ENCODE results near the gene TEX53.

The TEX53 gene

GRCh38 chr9:114652776-114653555 lies 4.6 kb downstream of the TEX53 start:
- no peak for TF ChIP-seq TEAD4 (IDR thresholded peaks at IDR 0.05)
- no peak for TF ChIP-seq REST (IDR thresholded peaks at IDR 0.05; ENCODE audit: low read depth)

GRCh38 chr9:114643896-114644295 lies 13.7 kb downstream of the TEX53 start:
- no peak for TF ChIP-seq CEBPB (IDR thresholded peaks at IDR 0.05)

GRCh38 chr9:114643001-114643400 lies 14.6 kb downstream of the TEX53 start:
- TF ChIP-seq CEBPB (IDR thresholded peaks at IDR 0.05) = no peak

- TF ChIP-seq TAF1 (IDR thresholded peaks at IDR 0.05; ENCODE audit: low read depth) = no peak
- TF ChIP-seq TEAD4 (IDR thresholded peaks at IDR 0.05) = no peak
- no peak for TF ChIP-seq YY1 (IDR thresholded peaks at IDR 0.05; ENCODE audit: low read depth)
- TF ChIP-seq ZBTB7A (IDR thresholded peaks at IDR 0.05; ENCODE audit: low read depth) = no peak
- no peak for TF ChIP-seq MAX (IDR thresholded peaks at IDR 0.05)
- TF ChIP-seq EP300 (IDR thresholded peaks at IDR 0.05; ENCODE audit: borderline replicate concordance) = no peak
- TF ChIP-seq FOXM1 (IDR thresholded peaks at IDR 0.05; ENCODE audit: borderline replicate concordance, low read depth) = no peak
- TF ChIP-seq EGR1 (IDR thresholded peaks at IDR 0.05) = no peak
- TF ChIP-seq RAD21 (IDR thresholded peaks at IDR 0.05; ENCODE audit: low read depth) = no peak
- TF ChIP-seq TCF12 (IDR thresholded peaks at IDR 0.05; ENCODE audit: low read depth) = no peak
These were observed 15.6 kb downstream of the TEX53 start for GRCh38 chr9:114641967-114642366.

- no peak for TF ChIP-seq EP300 (IDR thresholded peaks at IDR 0.05; ENCODE audit: borderline replicate concordance)
- no peak for TF ChIP-seq TAF1 (IDR thresholded peaks at IDR 0.05; ENCODE audit: low read depth)
- no peak for TF ChIP-seq CREB1 (IDR thresholded peaks at IDR 0.05; ENCODE audit: low read depth)
- TF ChIP-seq NFIC (IDR thresholded peaks at IDR 0.05) = no peak
- no peak for TF ChIP-seq TCF12 (IDR thresholded peaks at IDR 0.05; ENCODE audit: low read depth)
- no peak for TF ChIP-seq FOXM1 (IDR thresholded peaks at IDR 0.05; ENCODE audit: borderline replicate concordance, low read depth)
- TF ChIP-seq EGR1 (IDR thresholded peaks at IDR 0.05) = no peak
- TF ChIP-seq CEBPB (IDR thresholded peaks at IDR 0.05) = no peak
- no peak for TF ChIP-seq USF1 (IDR thresholded peaks at IDR 0.05)
- TF ChIP-seq TEAD4 (IDR thresholded peaks at IDR 0.05) = no peak
- no peak for TF ChIP-seq ZBTB7A (IDR thresholded peaks at IDR 0.05; ENCODE audit: low read depth)
These were observed 19.2 kb downstream of the TEX53 start for GRCh38 chr9:114638404-114638803.

- TF ChIP-seq NFIC (IDR thresholded peaks at IDR 0.05) (no peak), TAF1 (IDR thresholded peaks at IDR 0.05; ENCODE audit: low read depth) (no peak), TCF12 (IDR thresholded peaks at IDR 0.05; ENCODE audit: low read depth) (no peak), CEBPB (IDR thresholded peaks at IDR 0.05) (no peak), ZBTB7A (IDR thresholded peaks at IDR 0.05; ENCODE audit: low read depth) (no peak), USF1 (IDR thresholded peaks at IDR 0.05) (no peak), MAX (IDR thresholded peaks at IDR 0.05) (no peak), FOXM1 (IDR thresholded peaks at IDR 0.05; ENCODE audit: borderline replicate concordance, low read depth) (no peak), REST (IDR thresholded peaks at IDR 0.05; ENCODE audit: low read depth) (no peak), YY1 (IDR thresholded peaks at IDR 0.05; ENCODE audit: low read depth) (no peak), RAD21 (IDR thresholded peaks at IDR 0.05; ENCODE audit: low read depth) (no peak), CREB1 (IDR thresholded peaks at IDR 0.05; ENCODE audit: low read depth) (no peak), TEAD4 (IDR thresholded peaks at IDR 0.05) (no peak), EP300 (IDR thresholded peaks at IDR 0.05; ENCODE audit: borderline replicate concordance) (no peak), EGR1 (IDR thresholded peaks at IDR 0.05) (no peak)
These were observed 23.2 kb downstream of the TEX53 start for GRCh38 chr9:114634387-114634786.

Measured in Ishikawa (cell line).